BJ (cell line): Measurements from ENCODE around the gene RPL5. TPM values are rescaled to one million over a fixed set of nuclear protein-coding genes. Genes with fewer than 3 reads are reported as not detected.

Experiments used
- CTCF ChIA-PET: fragments of 350-600 bp; formaldehyde crosslinking; extraction: SDS; loops from one replicate; lab custom pipeline; 2021; ENCODE audit warnings: antibody characterized with exemption, inconsistent platforms; lab: Yijun Ruan, JAX
- POLR2A ChIA-PET: fragments of 300-600 bp; sonication (Branson Sonifier 250); formaldehyde crosslinking; extraction: SDS; loops from one replicate; lab custom pipeline; 2021; ENCODE audit warnings: antibody characterized with exemption; lab: Charles Lee
- DNase-seq: peaks from one replicate; pipeline ENCODE4 v3.0.0-alpha.2; 2011; ENCODE audit warnings: low read depth
- H3K27me3 ChIP-seq: 2 replicates; pipeline ENCODE4 v1.6.0; 2011; ENCODE audit warnings: low read length; ENCODE audit not compliant: control insufficient read depth, insufficient read depth
- H3K36me3 ChIP-seq: 2 replicates; pipeline ENCODE4 v1.5.1; 2011; ENCODE audit warnings: low read length; ENCODE audit not compliant: control insufficient read depth, insufficient read depth
- H3K4me3 ChIP-seq: 2 replicates; pipeline ENCODE4 v1.5.1; 2011; ENCODE audit warnings: low read depth, mild to moderate bottlenecking, control low read depth, low read length
- polyA plus RNA-seq: library from polyadenylated mRNA; depleted of rRNA; stranded (reverse); fragments of >200 nt; gene quantifications from 2 replicates; pipeline ENCODE4 v1.2.3, GENCODE V29; 2011
- TF ChIP-seq, protein P1 (sequence below): IDR thresholded peaks from 2 replicates; pipeline ENCODE4 v1.5.1; 2011; ENCODE audit warnings: low read depth, mild to moderate bottlenecking, control low read depth, inconsistent platforms, low read length, moderate library complexity; ENCODE audit not compliant: insufficient read depth

The RPL5 gene
- polyA plus RNA-seq, 1 experiment: 1,389 TPM

DNA sequence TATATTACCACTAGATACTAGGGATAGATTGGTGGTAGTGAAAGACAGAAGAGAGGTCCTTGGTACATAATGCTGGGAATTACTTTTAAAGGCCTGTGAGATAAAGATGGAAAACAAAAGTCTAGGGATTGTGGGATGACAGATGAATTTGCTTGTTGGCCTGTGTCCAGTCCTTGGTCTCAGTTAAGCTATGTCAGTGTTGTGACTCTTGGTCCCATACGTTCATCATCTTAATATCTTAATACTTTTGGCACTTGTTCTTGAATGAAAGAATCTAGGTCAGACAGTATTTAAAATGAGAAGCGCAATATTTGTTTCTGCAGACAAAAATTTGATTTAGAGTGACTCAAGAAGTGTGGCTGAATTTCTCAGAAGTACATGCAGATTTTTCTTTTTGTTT, 7.6 kb downstream of the RPL5 start:
- Histone ChIP-seq H3K4me3 (no peak overlapping the region), H3K36me3 (peaks cover 6% of the 10 kb centered on the region)
- POLR2A ChIA-PET: interaction anchor here (0.8 kb wide), 1 partner anchor 83 kb away, joined by 9 read pairs; no protein-coding TSS in a partner anchor

DNA sequence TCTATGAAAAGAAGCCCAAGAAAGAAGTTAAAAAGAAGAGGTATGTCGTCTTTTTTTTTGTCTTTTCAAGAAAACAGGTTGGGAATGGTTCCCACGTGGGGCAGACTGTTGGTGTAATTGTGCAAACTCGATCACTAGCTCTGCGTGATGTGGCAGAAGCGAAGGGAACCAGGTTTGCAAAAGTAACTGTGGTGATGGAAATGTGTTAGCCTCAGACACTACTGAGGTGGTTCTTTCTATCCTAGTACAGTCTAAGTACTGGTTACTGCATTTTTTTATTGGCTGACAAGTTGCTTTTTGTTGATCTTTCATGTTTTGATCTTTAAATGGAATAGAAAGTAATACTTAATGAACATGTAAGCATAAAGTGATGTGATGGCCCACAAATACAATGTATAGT, 8.8 kb downstream of the RPL5 start:
- ChIA-PET CTCF (interaction anchor here (0.6 to 3.5 kb wide), 4 partner anchors 9 to 1824 kb away, joined by 3 to 16 read pairs (median 5); partner anchors contain the start of gene RPL5), POLR2A (no interaction called here)
- no peak for DNase-seq
- Histone ChIP-seq H3K4me3 (no peak overlapping the region), H3K36me3 (peaks cover 6% of the 10 kb centered on the region), H3K27me3 (no peaks in the 10 kb centered on the region)
- TF ChIP-seq, protein P1, sequence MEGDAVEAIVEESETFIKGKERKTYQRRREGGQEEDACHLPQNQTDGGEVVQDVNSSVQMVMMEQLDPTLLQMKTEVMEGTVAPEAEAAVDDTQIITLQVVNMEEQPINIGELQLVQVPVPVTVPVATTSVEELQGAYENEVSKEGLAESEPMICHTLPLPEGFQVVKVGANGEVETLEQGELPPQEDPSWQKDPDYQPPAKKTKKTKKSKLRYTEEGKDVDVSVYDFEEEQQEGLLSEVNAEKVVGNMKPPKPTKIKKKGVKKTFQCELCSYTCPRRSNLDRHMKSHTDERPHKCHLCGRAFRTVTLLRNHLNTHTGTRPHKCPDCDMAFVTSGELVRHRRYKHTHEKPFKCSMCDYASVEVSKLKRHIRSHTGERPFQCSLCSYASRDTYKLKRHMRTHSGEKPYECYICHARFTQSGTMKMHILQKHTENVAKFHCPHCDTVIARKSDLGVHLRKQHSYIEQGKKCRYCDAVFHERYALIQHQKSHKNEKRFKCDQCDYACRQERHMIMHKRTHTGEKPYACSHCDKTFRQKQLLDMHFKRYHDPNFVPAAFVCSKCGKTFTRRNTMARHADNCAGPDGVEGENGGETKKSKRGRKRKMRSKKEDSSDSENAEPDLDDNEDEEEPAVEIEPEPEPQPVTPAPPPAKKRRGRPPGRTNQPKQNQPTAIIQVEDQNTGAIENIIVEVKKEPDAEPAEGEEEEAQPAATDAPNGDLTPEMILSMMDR: no peak

More for the DNA sequence above, 7.6 kb downstream of the RPL5 start:
- no peak for DNase-seq
- CTCF ChIA-PET: interaction anchor here (1.3 to 2.4 kb wide), 3 partner anchors 19 to 90 kb away, joined by 3 to 9 read pairs (median 3); no protein-coding TSS in a partner anchor
- TF ChIP-seq, protein P1: no peak
- H3K27me3 ChIP-seq: no peaks in the 10 kb centered on the region

DNA sequence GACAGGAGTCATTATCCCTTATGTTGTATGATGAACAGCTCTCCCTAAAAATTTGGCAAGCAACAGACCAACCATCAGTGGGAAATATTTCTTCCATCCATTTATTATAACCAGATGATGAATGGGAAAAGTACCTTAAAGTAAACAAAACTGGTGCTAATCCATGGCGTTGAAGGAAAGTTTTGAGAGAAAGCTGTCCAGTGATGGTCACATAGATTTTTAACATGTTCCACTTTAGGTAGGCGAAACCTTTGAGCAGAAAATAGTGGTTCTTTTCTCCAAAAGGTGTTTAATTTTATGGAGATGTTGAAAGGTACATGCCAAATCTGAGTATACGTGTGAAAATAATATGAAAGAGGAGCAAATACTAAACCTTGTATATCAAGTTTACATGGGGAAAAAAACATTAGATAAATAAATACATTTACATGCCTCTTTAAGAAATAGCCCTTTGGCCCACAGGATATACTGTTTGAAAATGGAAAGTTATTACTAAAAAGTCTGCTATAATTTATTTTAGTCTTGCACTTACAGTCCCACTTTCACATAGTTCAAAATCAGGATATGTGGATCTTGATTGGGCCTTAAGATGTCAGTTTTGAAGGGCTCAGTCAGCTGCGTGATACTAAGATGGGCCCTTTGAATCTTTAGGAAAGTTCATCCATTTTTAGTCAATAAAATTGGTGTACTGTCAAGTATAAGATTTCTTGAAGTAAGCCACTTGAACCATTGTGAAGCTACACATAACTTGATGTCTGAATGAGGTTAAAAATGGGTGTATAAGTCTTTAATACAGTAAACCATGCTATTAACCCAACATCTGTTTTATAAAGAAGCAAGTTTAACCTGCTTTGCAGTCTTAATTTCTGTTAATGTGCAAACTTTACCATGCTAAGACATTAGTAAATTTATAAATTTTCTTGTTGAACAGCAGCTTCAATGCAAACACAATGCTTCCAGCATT, 10.5 kb downstream of the RPL5 start:
- no peak for DNase-seq
- TF ChIP-seq, protein P1: no peak
- ChIA-PET POLR2A (no interaction called here), CTCF (interaction anchor here (0.7 to 3.5 kb wide), 6 partner anchors 10 to 152 kb away, joined by 3 to 16 read pairs (median 4); partner anchors contain the start of gene RPL5)
- H3K4me3 ChIP-seq: no peak overlapping the region
- peaks cover 6% of the 10 kb centered on the region for H3K36me3 ChIP-seq
- H3K27me3 ChIP-seq: no peaks in the 10 kb centered on the region

DNA sequence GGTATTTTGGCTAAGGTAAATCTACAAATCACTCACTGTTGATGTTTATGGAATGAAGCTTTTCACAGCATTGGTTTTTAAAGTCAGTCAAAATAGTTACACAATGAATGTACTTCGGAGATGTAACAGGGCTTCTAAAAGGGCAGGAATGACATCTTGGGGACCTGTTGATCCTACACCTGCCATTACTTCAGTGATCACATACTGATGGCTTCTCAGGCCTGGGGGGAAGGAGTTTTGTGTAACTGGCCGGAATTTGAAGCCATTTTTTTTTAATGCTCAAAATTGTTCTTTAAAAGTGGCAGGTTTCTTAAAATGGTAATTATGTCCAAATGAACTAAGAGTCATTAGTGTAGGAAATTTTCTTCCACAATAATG, 11.2 kb downstream of the RPL5 start:
- no peak for DNase-seq
- TF ChIP-seq, protein P1: no peak
- Histone ChIP-seq H3K4me3 (no peak overlapping the region), H3K36me3 (peaks cover 5% of the 10 kb centered on the region), H3K27me3 (no peaks in the 10 kb centered on the region)
- ChIA-PET POLR2A (no interaction called here), CTCF (interaction anchor here (1.0 to 3.5 kb wide), 5 partner anchors 11 to 151 kb away, joined by 3 to 16 read pairs (median 5); partner anchors contain the start of gene RPL5)
